Heart right ventricle (tissue), 16 donors: ENCODE measurements around the gene KIF18A. TPM values are rescaled to one million over a fixed set of nuclear protein-coding genes. Genes with fewer than 3 reads are reported as not detected.
A peak's percentile ranks its signal among the peaks of the same experiment; 100 is the strongest.

Source experiments
- ATAC-seq, 8 donors: fragments of 200-7000 bp; cut with Tn5 transposase; one replicate each; pipeline ENCODE4 v1.9.1; 2020; ENCODE audit warnings: mild to moderate bottlenecking in 8 of 8, moderate library complexity in 8 of 8, moderate number of reproducible peaks in 1 of 8
- DNase-seq, 2 donors: peaks; one replicate each; pipeline ENCODE4 v3.0.0-alpha.2; 2020
- H3K27ac ChIP-seq, 10 donors: fragments of 200-600 bp; sonication (generic) in 2 of 10; one replicate each; pipeline versions ENCODE4 v1.5.0 to v1.8.0; 2020 to 2022; ENCODE audit warnings: mild to moderate bottlenecking in 3 of 10
- H3K27me3 ChIP-seq, 7 donors: fragments of 200-600 bp; one replicate each; pipeline ENCODE4 v1.8.0; 2021 to 2022; ENCODE audit warnings: mild to moderate bottlenecking in 2 of 7
- H3K36me3 ChIP-seq, 9 donors: fragments of 200-600 bp; sonication (generic) in 1 of 9; one replicate each; pipeline versions ENCODE4 v1.5.0 to v1.8.0; 2020 to 2022; ENCODE audit warnings: mild to moderate bottlenecking in 2 of 9
- H3K4me1 ChIP-seq, 9 donors: fragments of 200-600 bp; sonication (generic) in 1 of 9; one replicate each; pipeline versions ENCODE4 v1.5.0 to v1.8.0; 2020 to 2022; ENCODE audit warnings: mild to moderate bottlenecking in 4 of 9
- H3K4me3 ChIP-seq, 10 donors: fragments of 200-600 bp; sonication (generic) in 2 of 10; one replicate each; pipeline versions ENCODE4 v1.5.0 to v1.8.0; 2020 to 2022; ENCODE audit warnings: mild to moderate bottlenecking in 7 of 10, moderate library complexity in 2 of 10
- H3K9me3 ChIP-seq, 11 donors: fragments of 200-600 bp in 10 of 11; sonication (generic) in 2 of 11; one replicate each; pipeline versions ENCODE4 v1.5.0 to v1.8.0; 2013 to 2022; ENCODE audit warnings: mild to moderate bottlenecking in 2 of 11, control low read depth in 1 of 11, moderate library complexity in 1 of 11
- WGBS, 2 donors: extraction: QIAGEN DNeasy Blood & Tissue Kit; methylation state at CpG; one replicate each; pipeline ENCODE4 v1.1.7; 2013; ENCODE audit warnings: inconsistent platforms in 1 of 2; 5-methylcytosine and 5-hydroxymethylcytosine counted together
- intact Hi-C, 10 donors: fragments of 100-400 bp; cut with DNase I; formaldehyde crosslinking; loops; one replicate each; pipeline versions ENCODE4 v1.11.1 to v1.14.2; 2022
- polyA plus RNA-seq, 2 donors: library from polyadenylated mRNA; stranded (reverse); fragments of 200-250 nt; gene quantifications; one replicate each; pipeline ENCODE4 v1.2.3, GENCODE V29; 2013
- total RNA-seq, 10 donors: library from RNA; stranded (reverse); fragmentation: NEBNext Ultra II Directional in 3 of 10; extraction: Animal tissue kit (Norgen Biotek cat#: 25700) in 3 of 10; gene quantifications; one replicate each; pipeline versions ENCODE4 v1.2.1 to v1.2.4, GENCODE V29; 2021 to 2023
- TF ChIP-seq, protein P1 (sequence below), 9 donors: fragments of 200-600 bp; sonication (generic) in 2 of 9; IDR thresholded peaks; one replicate each; pipeline versions ENCODE4 v1.5.0 to v1.8.0; 2021 to 2022; ENCODE audit warnings: antibody characterized with exemption in 9 of 9, mild to moderate bottlenecking in 5 of 9, moderate library complexity in 1 of 9
- donor health status: Arrhythmogenic right ventricular cardiomyopathy.
- donor health status: ischemic (EF 13 %, LVEDD 7.1; RV severe dilation, severe dysfunction).
- donor health status: healthy with polysubstance abuse.
- donor health status: DM: no; HTN: yes; CAD: no.
- donor health status: DM: no; HTN: no; CAD: no.
- donor health status: ischemic (EF 25% LVEDD 6.9; RV normal size, moderate dysfunction).
- donor health status: ischemic (EF 25% LVEDD 5.7; RV mildly dilated, moderate dysfunction).
- donor health status: healthy.
- donor health status: DM: yes; HTN: yes; CAD: no.
- donor health status: Ischemic cardiomyopathy.
- donor health status: ischemic (EF 35%, LVEDD 5.7; RV mildly dilated, moderate dysfunction).
- donor health status: nonischemic (EF 11% LVEDD 7.7; RV severe dilation, severe dysfunction).
- donor health status: DM: yes; HTN: yes; CAD: no.
- donor health status: PGD.
- donor health status: ischemic (EF 29% LVEDD 5.4; RV normal size, mild dysfunction).
- donor health status: nonischemic (EF 23%, LVEDD 6.1; RV moderate dilation, normal function).

KIF18A gene
- total and polyA plus RNA-seq, 12 donors: 0.06 to 1.3 (median 0.17) TPM; not detected in 2

DNA sequence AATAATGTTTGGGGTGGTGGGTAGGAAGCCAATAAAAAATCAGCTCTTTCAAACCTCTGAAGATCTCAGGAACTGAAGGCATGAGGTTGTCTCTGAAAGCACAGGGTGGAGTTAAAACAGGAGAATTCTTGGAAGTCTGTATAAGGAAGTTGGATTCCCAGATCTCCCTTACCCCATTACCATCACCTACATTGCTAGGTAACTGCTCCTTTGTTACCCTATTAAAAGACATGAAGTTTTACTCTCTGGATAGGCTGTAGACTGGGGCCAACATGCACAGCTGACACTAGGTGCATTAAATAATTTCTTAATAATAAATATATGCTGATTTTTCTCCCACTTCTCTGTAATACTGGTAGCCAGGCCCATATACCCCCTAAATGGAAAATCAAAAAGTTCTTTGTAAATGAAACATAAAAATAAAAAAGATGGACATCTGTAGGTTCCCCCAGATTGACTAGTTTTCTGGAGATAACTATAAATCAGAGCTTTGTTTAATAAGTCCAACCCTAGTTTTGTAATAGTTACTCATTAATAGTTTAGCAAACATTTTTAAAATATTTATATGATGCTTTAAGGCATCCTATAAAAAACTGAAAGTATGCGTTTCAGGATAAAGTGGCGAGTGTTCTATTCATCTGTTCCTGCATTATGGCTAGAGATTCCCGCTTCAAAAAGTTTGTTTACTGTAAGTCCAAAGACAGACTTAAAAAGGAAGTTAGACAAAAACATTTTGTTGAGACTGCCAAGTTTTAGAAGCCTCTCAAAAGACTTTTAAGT lies 63.8 kb downstream of the KIF18A start:
- intact Hi-C loops: no loop called here
- Histone ChIP-seq H3K4me1 (peaks cover 0 to under 1% (median 0%) of the 10 kb centered on the region in 9 donors), H3K4me3 (no peak overlapping the region), H3K27me3 (no peaks in the 10 kb centered on the region), H3K36me3 (no peaks in the 10 kb centered on the region), H3K27ac (no peak overlapping the region), H3K9me3 (no peaks in the 10 kb centered on the region)
- DNase-seq (no peak), ATAC-seq (no peak)
- TF ChIP-seq, protein P1, sequence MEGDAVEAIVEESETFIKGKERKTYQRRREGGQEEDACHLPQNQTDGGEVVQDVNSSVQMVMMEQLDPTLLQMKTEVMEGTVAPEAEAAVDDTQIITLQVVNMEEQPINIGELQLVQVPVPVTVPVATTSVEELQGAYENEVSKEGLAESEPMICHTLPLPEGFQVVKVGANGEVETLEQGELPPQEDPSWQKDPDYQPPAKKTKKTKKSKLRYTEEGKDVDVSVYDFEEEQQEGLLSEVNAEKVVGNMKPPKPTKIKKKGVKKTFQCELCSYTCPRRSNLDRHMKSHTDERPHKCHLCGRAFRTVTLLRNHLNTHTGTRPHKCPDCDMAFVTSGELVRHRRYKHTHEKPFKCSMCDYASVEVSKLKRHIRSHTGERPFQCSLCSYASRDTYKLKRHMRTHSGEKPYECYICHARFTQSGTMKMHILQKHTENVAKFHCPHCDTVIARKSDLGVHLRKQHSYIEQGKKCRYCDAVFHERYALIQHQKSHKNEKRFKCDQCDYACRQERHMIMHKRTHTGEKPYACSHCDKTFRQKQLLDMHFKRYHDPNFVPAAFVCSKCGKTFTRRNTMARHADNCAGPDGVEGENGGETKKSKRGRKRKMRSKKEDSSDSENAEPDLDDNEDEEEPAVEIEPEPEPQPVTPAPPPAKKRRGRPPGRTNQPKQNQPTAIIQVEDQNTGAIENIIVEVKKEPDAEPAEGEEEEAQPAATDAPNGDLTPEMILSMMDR (IDR thresholded peaks at IDR 0.05): no peak
- WGBS, 2 donors: 81 to 86% methylated on average over 3 of the region's 3 CpGs

DNA sequence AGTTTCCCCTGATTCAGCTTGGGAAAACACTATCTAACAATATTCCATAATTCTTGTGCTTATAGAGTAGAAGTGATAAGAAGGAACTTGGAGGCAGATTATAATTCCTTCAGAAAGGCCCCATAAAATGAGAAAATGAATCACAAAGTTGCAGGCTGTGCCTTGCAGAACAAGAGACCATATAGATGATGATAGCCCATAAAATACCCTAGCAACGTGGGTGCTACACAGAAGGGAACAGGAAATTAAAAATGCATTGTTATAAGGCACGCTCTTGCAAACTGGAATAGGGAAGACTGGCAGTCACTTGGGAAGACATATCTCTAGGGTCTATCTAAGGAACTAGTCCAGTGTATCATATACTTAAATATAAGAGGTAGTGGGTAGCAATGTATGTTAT lies 67.6 kb downstream of the KIF18A start:
- 84 to 89% methylated on average over 2 of the region's 2 CpGs for WGBS, 2 donors
- Histone ChIP-seq H3K27me3 (no peaks in the 10 kb centered on the region), H3K4me3 (no peak overlapping the region), H3K4me1 (peaks cover 0 to 14% (median 0%) of the 10 kb centered on the region in 9 donors), H3K36me3 (no peaks in the 10 kb centered on the region), H3K9me3 (no peaks in the 10 kb centered on the region), H3K27ac (no peak overlapping the region)
- intact Hi-C loops: no loop called here
- DNase-seq: no peak
- TF ChIP-seq, protein P1 (IDR thresholded peaks at IDR 0.05): no peak
- no peak for ATAC-seq

DNA sequence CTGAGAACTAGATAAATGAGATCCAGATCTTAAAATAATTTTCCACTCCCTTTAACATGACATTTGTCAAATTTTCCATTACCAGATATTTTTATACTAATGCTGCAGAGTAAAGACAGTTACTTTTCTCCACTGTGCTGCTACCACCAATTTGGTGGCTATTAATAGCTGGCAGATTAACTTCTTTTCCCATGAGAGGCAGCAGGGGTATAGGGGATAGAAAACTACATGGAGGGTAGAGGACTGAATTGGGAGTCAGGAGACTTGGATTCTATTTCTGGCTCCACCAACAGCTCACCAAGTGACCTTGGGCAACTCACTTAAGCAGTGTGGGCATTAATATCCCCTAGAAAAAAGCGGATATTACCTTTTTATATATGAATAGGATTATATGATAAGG lies 69.2 kb downstream of the KIF18A start:
- WGBS, 2 donors: 67 to 70% methylated on average over 1 of the region's 1 CpG
- intact Hi-C loops: no loop called here
- no peak overlapping the region for H3K4me3 ChIP-seq
- peak in 1 of 2 donors; percentile 2 for DNase-seq
- ATAC-seq: peak in 3 of 8 donors; percentile 34 to 55 (median 37)
- H3K27ac ChIP-seq: no peak overlapping the region
- TF ChIP-seq, protein P1 (IDR thresholded peaks at IDR 0.05): no peak
- peaks cover 0 to 14% (median 0%) of the 10 kb centered on the region in 9 donors for H3K4me1 ChIP-seq
- no peaks in the 10 kb centered on the region for H3K36me3 ChIP-seq
- H3K27me3 ChIP-seq: no peaks in the 10 kb centered on the region
- no peaks in the 10 kb centered on the region for H3K9me3 ChIP-seq

DNA sequence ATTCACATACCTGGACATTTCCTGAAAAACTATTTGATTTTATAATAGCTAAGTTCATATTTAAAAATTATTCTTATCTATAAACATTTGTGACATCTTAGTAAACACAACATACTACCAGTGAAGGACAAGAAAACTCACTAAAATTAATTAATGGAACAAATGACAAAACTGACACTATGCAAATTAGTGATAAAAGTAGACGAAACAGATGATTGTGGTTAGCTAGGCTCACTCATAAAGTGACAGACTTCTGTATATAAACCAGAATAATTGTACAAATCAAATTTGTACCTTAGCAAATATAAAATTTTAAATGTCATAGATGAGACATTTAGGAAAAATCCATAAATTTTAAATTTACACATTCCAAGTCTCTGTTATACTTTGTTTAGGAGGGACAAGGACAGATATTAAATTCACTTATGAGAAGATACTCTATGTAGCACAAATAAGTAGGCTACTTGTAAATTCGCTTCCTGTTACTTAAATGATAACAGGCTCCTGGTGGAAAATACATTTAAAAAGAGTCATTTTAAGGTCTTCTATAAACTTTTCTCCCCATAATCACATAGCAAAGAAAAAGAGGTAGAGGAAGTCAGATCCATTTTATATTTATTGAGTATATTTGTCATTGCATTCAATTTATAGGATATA lies 81.2 kb downstream of the KIF18A start:
- H3K4me1 ChIP-seq: no peaks in the 10 kb centered on the region
- no peak overlapping the region for H3K4me3 ChIP-seq
- no peak overlapping the region for H3K27ac ChIP-seq
- intact Hi-C loops: no loop called here
- no peaks in the 10 kb centered on the region for H3K36me3 ChIP-seq
- 87 to 91% methylated on average over 2 of the region's 2 CpGs for WGBS, 2 donors
- ATAC-seq (no peak), DNase-seq (no peak)
- peaks cover 0 to 9% (median 0%) of the 10 kb centered on the region in 11 donors for H3K9me3 ChIP-seq
- H3K27me3 ChIP-seq: no peaks in the 10 kb centered on the region
- TF ChIP-seq, protein P1 (IDR thresholded peaks at IDR 0.05): no peak
